IPS DF 19.7 (cell line): ENCODE data around the gene SLC9A9.

Source experiments
- DNase-seq: peaks from one replicate; pipeline ENCODE4 v3.0.0-alpha.2; 2013; ENCODE audit warnings: low read depth, low spot score

SLC9A9 gene

GRCh38 chr3:143510601-143511000 lies 337.7 kb downstream of the SLC9A9 start:
- no peak for DNase-seq

GRCh38 chr3:143507735-143508580 lies 340.3 kb downstream of the SLC9A9 start:
- DNase-seq = no peak

DNA sequence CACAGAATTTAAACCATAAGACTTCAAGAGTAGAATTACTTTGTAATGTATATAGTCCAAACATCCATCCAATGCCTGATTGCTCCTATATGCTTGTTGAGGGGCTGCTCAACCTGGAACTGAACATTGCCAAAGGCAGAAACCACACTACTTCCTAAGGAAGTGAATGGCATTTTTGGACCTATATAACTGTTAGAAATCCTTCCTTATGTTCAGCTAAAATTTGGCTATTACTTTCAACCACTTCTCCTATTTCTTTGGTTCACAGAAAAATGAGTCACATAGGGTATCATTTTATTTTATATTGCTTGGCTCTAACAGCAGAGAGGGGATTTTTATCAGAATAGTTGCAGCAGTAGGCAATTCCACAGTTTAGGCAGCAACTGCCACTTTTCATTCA lies 342.1 kb downstream of the SLC9A9 start:
- DNase-seq = no peak

- no peak for DNase-seq
Observed at GRCh38 chr3:143503325-143503885, 344.9 kb downstream of the SLC9A9 start.

- no peak for DNase-seq
Observed at GRCh38 chr3:143502081-143502480, 346.2 kb downstream of the SLC9A9 start.

GRCh38 chr3:143497382-143497781 lies 350.9 kb downstream of the SLC9A9 start:
- no peak for DNase-seq

DNA sequence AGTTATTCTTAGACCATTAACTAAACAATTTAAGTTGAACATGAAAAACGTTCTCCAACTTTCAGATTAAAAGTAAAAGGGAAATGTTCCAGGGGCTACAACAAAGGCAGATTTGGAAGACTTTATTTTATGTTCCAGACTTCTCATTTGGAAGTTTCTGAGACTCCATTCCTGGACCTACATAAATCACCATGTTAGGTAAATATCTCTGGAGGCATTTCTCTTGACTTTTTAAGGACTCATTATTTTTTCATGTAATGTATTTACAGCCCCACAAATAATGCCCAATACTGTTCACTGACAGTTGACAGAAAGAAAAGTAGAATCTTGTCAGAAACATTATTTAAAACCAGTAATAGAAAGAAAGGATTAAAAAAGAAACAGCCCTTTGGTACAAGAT lies 352.1 kb downstream of the SLC9A9 start:
- DNase-seq = no peak

DNA sequence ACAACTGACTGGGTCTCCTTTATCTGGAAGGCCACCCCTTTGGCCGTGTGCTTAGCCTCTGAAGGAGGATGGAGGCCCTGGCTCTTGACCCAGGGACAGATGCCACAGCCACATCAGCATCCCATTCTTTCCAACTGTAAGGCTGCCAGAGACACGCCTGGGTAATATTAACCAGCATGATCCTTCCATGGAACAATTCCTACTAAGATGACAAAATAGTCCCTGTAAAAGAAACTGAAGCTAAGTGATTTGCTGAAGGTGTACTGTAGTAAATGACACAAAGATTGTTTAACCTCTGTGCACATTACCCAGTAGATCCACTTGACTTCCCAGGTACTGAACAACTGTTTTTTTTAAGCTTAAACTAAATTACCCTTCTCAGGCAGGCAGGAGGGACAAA lies 352.7 kb downstream of the SLC9A9 start:
- no peak for DNase-seq

DNA sequence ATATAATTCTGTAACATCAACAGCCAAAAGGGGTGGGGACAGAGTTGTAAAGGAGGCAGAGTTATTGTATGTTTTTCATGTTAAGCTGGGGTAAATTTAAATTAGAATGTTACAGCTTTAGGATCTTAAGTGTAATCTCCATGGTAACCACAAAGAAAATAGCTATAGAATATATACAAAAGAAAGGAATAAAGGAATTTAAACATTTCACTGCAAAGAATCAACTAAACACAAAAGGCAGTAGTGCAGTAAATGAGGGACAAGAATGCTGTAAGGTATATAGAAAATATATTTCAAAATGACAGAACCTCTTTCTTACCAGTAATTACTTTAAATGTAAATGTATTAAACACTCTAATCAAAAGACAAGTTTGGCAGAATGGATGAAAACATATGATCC lies 361.7 kb downstream of the SLC9A9 start:
- no peak for DNase-seq

- DNase-seq = no peak
Observed at GRCh38 chr3:143484846-143485512, 363.3 kb downstream of the SLC9A9 start.

GRCh38 chr3:143483214-143483613 lies 365.1 kb downstream of the SLC9A9 start:
- no peak for DNase-seq

GRCh38 chr3:143482106-143483088 lies 365.9 kb downstream of the SLC9A9 start:
- DNase-seq = no peak

DNA sequence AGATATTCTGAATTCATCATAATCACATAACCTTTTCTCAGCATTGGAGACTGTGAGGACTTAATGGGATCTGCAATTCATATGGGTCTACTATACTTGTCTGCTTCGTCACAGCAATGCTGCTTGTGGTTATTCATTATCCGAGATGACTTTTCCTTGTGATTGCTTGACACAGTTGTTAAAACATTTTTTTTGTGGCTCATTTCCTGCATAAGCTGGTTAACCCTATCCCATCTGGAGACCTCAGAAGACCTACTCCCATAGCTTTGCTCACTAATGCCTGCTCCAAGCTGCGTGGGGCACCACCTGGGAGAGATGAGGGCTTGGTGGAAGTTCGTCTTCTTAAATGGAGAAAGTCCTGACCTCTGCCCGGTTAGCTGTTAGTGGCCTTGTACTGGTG lies 367.9 kb downstream of the SLC9A9 start:
- no peak for DNase-seq

GRCh38 chr3:143479727-143480126 lies 368.5 kb downstream of the SLC9A9 start:
- DNase-seq = no peak

DNA sequence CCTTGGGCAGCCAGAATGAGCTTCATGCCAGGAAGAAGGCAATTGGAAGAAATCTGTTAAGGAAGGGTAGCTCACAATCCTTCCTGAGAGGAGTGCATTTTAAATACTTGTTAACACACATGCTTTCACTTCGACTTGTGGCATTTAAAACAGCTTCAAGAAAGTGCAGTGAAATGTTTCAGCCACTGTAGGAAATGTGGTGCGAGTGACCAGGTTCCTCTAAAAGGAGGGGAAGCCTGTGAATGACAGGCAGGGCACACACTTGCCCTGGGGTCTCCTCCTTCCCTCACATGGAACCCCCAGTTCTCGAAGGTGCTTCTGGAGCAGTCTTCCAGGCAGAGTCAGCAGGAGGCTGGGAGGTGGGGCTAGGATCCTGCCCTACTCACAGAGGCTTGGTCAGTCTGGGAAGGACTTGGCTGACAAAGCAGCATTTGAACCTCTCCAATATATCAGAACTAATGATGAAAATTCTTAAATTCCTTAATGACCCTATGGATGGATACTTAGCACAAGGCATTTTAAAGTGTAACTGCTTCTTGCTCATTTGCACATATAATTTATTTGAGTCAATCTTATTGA lies 370.1 kb downstream of the SLC9A9 start:
- DNase-seq = no peak

DNA sequence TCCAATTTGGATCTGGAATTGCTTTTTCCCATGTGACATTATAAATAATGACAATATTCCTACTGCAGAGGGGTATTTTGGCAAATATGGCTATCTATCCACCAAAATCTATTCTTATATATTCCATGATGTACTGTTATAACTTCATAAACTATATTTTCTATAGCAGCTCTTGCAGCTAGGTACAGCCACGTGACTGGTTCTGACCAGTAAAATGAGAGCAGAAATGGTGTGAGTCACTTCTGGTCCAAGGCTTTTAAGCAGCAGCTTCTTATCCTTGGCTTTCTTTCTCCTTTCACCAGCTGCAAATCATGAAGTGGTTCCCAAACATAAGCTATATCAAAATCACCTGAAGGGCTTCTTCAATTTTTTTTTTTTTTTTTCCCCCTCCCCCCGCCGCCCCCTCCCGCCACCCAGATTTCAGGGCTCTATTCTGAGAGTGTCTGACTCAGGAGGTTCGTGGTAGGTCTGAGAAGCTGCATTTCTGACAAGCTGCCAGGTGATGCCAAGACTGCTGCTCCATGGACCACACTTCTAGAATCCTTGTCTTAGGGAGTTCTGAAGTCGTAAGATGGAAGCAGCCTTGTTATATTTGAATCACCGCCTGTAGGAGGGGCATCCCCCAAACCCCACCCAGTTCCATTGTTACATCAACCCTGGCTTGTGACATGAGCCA lies 371.2 kb downstream of the SLC9A9 start:
- no peak for DNase-seq

DNA sequence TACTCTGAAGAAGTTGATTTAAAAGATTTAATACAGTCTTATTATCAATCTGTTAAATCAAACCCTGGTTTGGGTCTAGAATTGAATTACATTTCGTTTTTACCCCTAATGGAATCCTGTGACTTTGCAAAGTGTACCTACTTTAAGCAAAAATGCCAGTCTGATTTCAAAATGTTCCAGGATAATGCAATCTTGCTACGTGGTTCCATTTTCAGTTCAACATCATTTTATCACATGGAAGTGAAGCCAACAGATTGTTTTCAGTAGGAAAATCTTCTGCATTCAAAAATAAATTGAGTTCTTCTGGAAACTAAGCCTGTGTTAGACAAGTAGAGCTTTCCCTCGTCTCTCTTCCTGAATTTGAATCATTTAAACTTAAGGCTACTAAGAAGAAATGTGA lies 372.3 kb downstream of the SLC9A9 start:
- DNase-seq = no peak

DNA sequence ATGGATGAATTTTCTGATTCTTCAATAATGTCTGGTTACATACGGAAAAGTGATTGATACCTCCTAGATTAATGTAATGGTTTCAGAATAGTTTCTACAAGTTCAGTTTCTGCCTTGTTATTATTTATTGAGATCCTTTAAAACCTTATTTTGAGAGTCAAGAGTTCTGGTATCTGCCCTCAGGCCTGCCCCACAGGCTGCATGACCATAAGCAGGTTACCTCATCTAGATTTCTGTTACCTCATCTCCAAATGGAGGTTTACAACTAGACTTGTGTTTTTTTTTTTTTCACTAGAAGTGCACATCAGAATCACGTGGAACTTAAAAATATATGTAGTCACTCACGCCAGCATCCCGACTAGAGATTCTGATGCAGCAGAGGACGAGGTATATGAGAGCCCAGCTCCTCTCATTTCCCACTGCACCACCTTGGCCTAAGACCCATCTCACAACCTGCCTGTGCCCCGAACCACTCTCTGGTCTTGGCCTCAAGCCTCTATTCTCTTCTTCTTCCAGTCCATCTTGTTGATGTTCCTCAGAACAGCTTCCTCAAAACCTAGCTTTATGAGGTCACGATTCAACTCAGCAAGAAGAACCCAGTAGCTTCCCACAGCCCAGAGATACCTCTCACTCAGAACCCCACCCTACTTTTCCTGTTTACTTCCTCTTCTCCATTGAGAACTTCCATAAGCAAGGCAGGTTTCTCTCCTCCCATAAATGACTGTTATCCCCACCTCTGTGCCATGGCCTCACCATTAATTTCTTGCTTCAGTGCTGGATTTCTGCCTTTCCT lies 375.3 kb downstream of the SLC9A9 start:
- no peak for DNase-seq

GRCh38 chr3:143471705-143472104 lies 376.6 kb downstream of the SLC9A9 start:
- DNase-seq = no peak

DNA sequence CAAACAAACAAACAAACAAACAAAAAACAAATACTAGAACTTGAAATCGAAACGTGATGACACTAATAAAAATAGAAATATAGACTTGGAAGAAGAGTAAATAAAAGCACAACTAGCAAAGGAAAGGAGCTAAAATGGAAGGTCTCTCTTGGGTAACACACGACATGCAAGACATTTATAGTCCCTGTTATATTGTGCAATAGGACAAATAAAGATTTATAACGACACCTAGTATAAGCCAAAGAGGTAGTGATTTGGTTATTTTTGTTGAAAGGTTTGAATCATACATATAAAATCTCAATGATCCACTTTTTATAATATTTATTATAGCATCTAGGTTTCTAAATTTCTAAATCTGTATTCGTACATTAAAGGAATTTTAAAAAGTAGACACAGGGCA lies 379.1 kb downstream of the SLC9A9 start:
- DNase-seq = no peak
